CD14-positive monocyte (primary cell): ENCODE measurements around the gene CFAP61. TPM values are rescaled to one million over a fixed set of nuclear protein-coding genes. Genes with fewer than 3 reads are reported as not detected.
A peak's percentile ranks its signal among the peaks of the same experiment; 100 is the strongest.

Experiments
- DNase-seq, 3 donors: peaks; one replicate each; pipeline ENCODE4 v3.0.0-alpha.2; 2011 to 2022
- H2AFZ ChIP-seq: 2 replicates; pipeline ENCODE4 v1.6.0; 2012; ENCODE audit warnings: mild to moderate bottlenecking, low read depth, low read length, inconsistent platforms; ENCODE audit not compliant: insufficient read depth, poor library complexity, severe bottlenecking
- H3K27ac ChIP-seq, 2 donors: 1 replicate in 1 of 2; 2 replicates in 1 of 2; pipeline ENCODE4 v1.5.1; 2012 to 2013; ENCODE audit warnings: low read length in 2 of 2, control low read depth in 1 of 2, inconsistent platforms in 1 of 2, low read depth in 1 of 2, mild to moderate bottlenecking in 1 of 2
- H3K27me3 ChIP-seq, 2 donors: one replicate each; pipeline versions ENCODE4 v1.6.0 to v1.6.1; 2011 to 2013; ENCODE audit warnings: low read length in 2 of 2; ENCODE audit not compliant: control insufficient read depth in 2 of 2, insufficient read depth in 2 of 2
- H3K36me3 ChIP-seq, 2 donors: replicated peaks in 1 of 2; 1 replicate in 1 of 2; 2 replicates in 1 of 2; pipeline versions ENCODE4 v1.5.1 to v1.6.1; 2012 to 2013; ENCODE audit warnings: low read length in 2 of 2, control low read depth in 1 of 2, inconsistent platforms in 1 of 2, mild to moderate bottlenecking in 1 of 2; ENCODE audit not compliant: insufficient read depth in 2 of 2, control insufficient read depth in 1 of 2
- H3K4me1 ChIP-seq, 2 donors: 1 replicate in 1 of 2; 2 replicates in 1 of 2; pipeline versions ENCODE4 v1.5.1 to v1.6.1; 2012 to 2013; ENCODE audit warnings: low read length in 2 of 2, control low read depth in 1 of 2, inconsistent platforms in 1 of 2, mild to moderate bottlenecking in 1 of 2, moderate library complexity in 1 of 2; ENCODE audit not compliant: insufficient read depth in 2 of 2, control insufficient read depth in 1 of 2
- H3K4me2 ChIP-seq: replicated peaks from 2 replicates; pipeline ENCODE3; 2012; ENCODE audit warnings: low read length, moderate library complexity, mild to moderate bottlenecking; ENCODE audit not compliant: poor library complexity, severe bottlenecking; ENCODE audit errors: extremely low read depth
- H3K4me3 ChIP-seq, 3 experiments: fragments of 200-600 bp in 1 of 3; sonication (generic) in 1 of 3; replicated peaks in 1 of 3; 1 replicate in 2 of 3; 2 replicates in 1 of 3; pipeline ENCODE4 v1.5.1; 2011 to 2013; ENCODE audit warnings: low read length in 3 of 3, mild to moderate bottlenecking in 3 of 3, control low read depth in 2 of 3, low read depth in 2 of 3, inconsistent platforms in 1 of 3, moderate library complexity in 1 of 3
- H3K79me2 ChIP-seq: 2 replicates; pipeline ENCODE4 v1.6.0; 2012; ENCODE audit warnings: mild to moderate bottlenecking, control low read depth, inconsistent platforms, low read length, moderate library complexity; ENCODE audit not compliant: insufficient read depth
- H3K9ac ChIP-seq: 2 replicates; pipeline ENCODE4 v1.6.0; 2017; ENCODE audit warnings: low read length, mild to moderate bottlenecking; ENCODE audit not compliant: insufficient read depth, poor library complexity, severe bottlenecking
- H3K9me3 ChIP-seq, 2 donors: replicated peaks in 1 of 2; 1 replicate in 1 of 2; 2 replicates in 1 of 2; pipeline versions ENCODE4 v1.5.1 to v1.6.1; 2012 to 2013; ENCODE audit warnings: low read length in 2 of 2, control low read depth in 1 of 2; ENCODE audit not compliant: control insufficient read depth in 1 of 2, insufficient read depth in 1 of 2
- H4K20me1 ChIP-seq: 2 replicates; pipeline ENCODE4 v1.6.0; 2012; ENCODE audit warnings: mild to moderate bottlenecking, low read length, control low read depth, moderate library complexity; ENCODE audit not compliant: insufficient read depth
- H3K27ac Mint-ChIP-seq, 7 donors: one replicate each; pipeline ENCODE4 v1.8.0; 2020; ENCODE audit warnings: mild to moderate bottlenecking in 7 of 7, mixed read lengths in 7 of 7, moderate library complexity in 6 of 7, inconsistent platforms in 2 of 7
- H3K27me3 Mint-ChIP-seq, 3 donors: one replicate each; pipeline ENCODE4 v1.8.0; 2021 to 2022; ENCODE audit warnings: low read depth in 3 of 3, mild to moderate bottlenecking in 3 of 3, mixed read lengths in 3 of 3, moderate library complexity in 3 of 3, inconsistent platforms in 1 of 3
- H3K36me3 Mint-ChIP-seq, 2 donors: one replicate each; pipeline ENCODE4 v1.8.0; 2020; ENCODE audit warnings: mixed read lengths in 2 of 2, inconsistent platforms in 1 of 2, mild to moderate bottlenecking in 1 of 2
- H3K4me1 Mint-ChIP-seq: one replicate; pipeline ENCODE4 v1.8.0; 2020; ENCODE audit warnings: mild to moderate bottlenecking, mixed read lengths
- H3K4me3 Mint-ChIP-seq, 2 donors: one replicate each; pipeline ENCODE4 v1.8.0; 2020; ENCODE audit warnings: mild to moderate bottlenecking in 2 of 2, mixed read lengths in 2 of 2, moderate library complexity in 1 of 2
- H3K9me3 Mint-ChIP-seq, 7 donors: one replicate each; pipeline ENCODE4 v1.8.0; 2020 to 2022; ENCODE audit warnings: mixed read lengths in 7 of 7, mild to moderate bottlenecking in 6 of 7, moderate library complexity in 6 of 7, inconsistent platforms in 2 of 7
- whole genome bisulfite sequencing: methylation state at CpG from one replicate; pipeline ENCODE4 v1.1.5; 2013; ENCODE audit warnings: missing lambda C conversion rate; ENCODE audit not compliant: insufficient coverage; 5-methylcytosine and 5-hydroxymethylcytosine counted together
- intact Hi-C, 2 donors: fragments of 100-400 bp; cut with micrococcal nuclease; formaldehyde crosslinking; loops; one replicate each; pipeline versions ENCODE4 v1.15.0 to v1.15.1; 2023
- polyA plus RNA-seq, 3 donors: library from polyadenylated mRNA; depleted of rRNA in 1 of 3; unstranded in 2 of 3; stranded (reverse) in 1 of 3; fragments of 300-500 nt in 2 of 3; fragments of >200 nt in 1 of 3; fragmentation: Illumina TruSeq in 2 of 3; gene quantifications; 1 replicate in 2 of 3; 2 replicates in 1 of 3; pipeline ENCODE4 v1.2.3, GENCODE V29; 2012 to 2021
- TF ChIP-seq, protein P1 (sequence below): fragments of 200-600 bp; IDR thresholded peaks from one replicate; pipeline ENCODE4 v1.8.0; 2022; ENCODE audit warnings: antibody characterized with exemption, mild to moderate bottlenecking

The CFAP61 gene
- polyA plus RNA-seq, 3 donors = not detected

- peaks cover 34% of the 10 kb centered on the region for H3K4me1 Mint-ChIP-seq
- Histone ChIP-seq H3K4me2 (peak overlapping the region; percentile 43), H3K27me3 (no peaks in the 10 kb centered on the region), H2AFZ (peak overlapping the region; percentile 74), H3K36me3 (no peaks in the 10 kb centered on the region), H3K4me3 (peak overlapping the region in 1 of 3 experiments; percentile 18), H3K27ac (peak overlapping the region; percentile 34 to 49), H3K4me1 (peaks cover 30% of the 10 kb centered on the region in 2 donors), H3K9me3 (peaks cover 5 to 8% of the 10 kb centered on the region in 2 donors), H4K20me1 (no peaks in the 10 kb centered on the region), H3K79me2 (no peaks in the 10 kb centered on the region), H3K9ac (no peak overlapping the region)
- WGBS = 0% methylated on average over 2 of the region's 4 CpGs
- H3K4me3 Mint-ChIP-seq = peak overlapping the region; percentile 25 to 65
- intact Hi-C loops = no loop called here
- peaks cover 0 to 2% (median 0%) of the 10 kb centered on the region in 3 donors for H3K27me3 Mint-ChIP-seq
- H3K36me3 Mint-ChIP-seq = no peaks in the 10 kb centered on the region
- DNase-seq = peak; percentile 22 to 33 (median 24)
- TF ChIP-seq, protein P1, sequence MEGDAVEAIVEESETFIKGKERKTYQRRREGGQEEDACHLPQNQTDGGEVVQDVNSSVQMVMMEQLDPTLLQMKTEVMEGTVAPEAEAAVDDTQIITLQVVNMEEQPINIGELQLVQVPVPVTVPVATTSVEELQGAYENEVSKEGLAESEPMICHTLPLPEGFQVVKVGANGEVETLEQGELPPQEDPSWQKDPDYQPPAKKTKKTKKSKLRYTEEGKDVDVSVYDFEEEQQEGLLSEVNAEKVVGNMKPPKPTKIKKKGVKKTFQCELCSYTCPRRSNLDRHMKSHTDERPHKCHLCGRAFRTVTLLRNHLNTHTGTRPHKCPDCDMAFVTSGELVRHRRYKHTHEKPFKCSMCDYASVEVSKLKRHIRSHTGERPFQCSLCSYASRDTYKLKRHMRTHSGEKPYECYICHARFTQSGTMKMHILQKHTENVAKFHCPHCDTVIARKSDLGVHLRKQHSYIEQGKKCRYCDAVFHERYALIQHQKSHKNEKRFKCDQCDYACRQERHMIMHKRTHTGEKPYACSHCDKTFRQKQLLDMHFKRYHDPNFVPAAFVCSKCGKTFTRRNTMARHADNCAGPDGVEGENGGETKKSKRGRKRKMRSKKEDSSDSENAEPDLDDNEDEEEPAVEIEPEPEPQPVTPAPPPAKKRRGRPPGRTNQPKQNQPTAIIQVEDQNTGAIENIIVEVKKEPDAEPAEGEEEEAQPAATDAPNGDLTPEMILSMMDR = no peak
- peaks cover 4 to 21% (median 8%) of the 10 kb centered on the region in 7 donors for H3K9me3 Mint-ChIP-seq
- H3K27ac Mint-ChIP-seq = peak overlapping the region; percentile 6 to 81 (median 73)
Measured at GRCh38 chr20:20317195-20317594, 264.9 kb downstream of the CFAP61 start.

- no peak overlapping the region for H3K9ac ChIP-seq
- DNase-seq = no peak
- peak overlapping the region in 6 of 7 donors; percentile 15 to 81 (median 72) for H3K27ac Mint-ChIP-seq
- peaks cover 30% of the 10 kb centered on the region in 2 donors for H3K4me1 ChIP-seq
- H3K4me3 ChIP-seq = peak overlapping the region in 1 of 3 experiments; percentile 18
- peaks cover 34% of the 10 kb centered on the region for H3K4me1 Mint-ChIP-seq
- H3K79me2 ChIP-seq = no peaks in the 10 kb centered on the region
- H3K27me3 Mint-ChIP-seq = peaks cover 0 to 2% (median 0%) of the 10 kb centered on the region in 3 donors
- intact Hi-C loops = no loop called here
- no peaks in the 10 kb centered on the region for H4K20me1 ChIP-seq
- peaks cover 5 to 10% of the 10 kb centered on the region in 2 donors for H3K9me3 ChIP-seq
- peak overlapping the region; percentile 74 for H2AFZ ChIP-seq
- TF ChIP-seq, protein P1 = no peak
- H3K36me3 Mint-ChIP-seq = no peaks in the 10 kb centered on the region
- H3K27me3 ChIP-seq = no peaks in the 10 kb centered on the region
- peak overlapping the region; percentile 56 for H3K4me2 ChIP-seq
- peaks cover 0 to 25% (median 8%) of the 10 kb centered on the region in 7 donors for H3K9me3 Mint-ChIP-seq
- peak overlapping the region; percentile 34 to 49 for H3K27ac ChIP-seq
- 48% methylated on average over 10 of the region's 13 CpGs for WGBS
- peak overlapping the region; percentile 25 to 65 for H3K4me3 Mint-ChIP-seq
- H3K36me3 ChIP-seq = no peaks in the 10 kb centered on the region
Measured at GRCh38 chr20:20317621-20318364, 265.5 kb downstream of the CFAP61 start.
